NCI-H2196 (cell line): ENCODE measurements around the gene HRH2.
A peak's percentile ranks its signal among the peaks of the same experiment; 100 is the strongest.
"Not testable (repeated sequence)": the region's sequence is repeated elsewhere in the genome, so short reads cannot be mapped to it uniquely, and the experiment has no call there.

Experiments
- DNase-seq: peaks from one replicate; lab custom pipeline; 2025; ENCODE audit not compliant: unreplicated experiment; lab: John Stamatoyannopoulos, UW

The HRH2 gene

GRCh38 chr5:175735701-175736100 is 77.8 kb downstream of the HRH2 start:
- DNase-seq: no peak

- DNase-seq: no peak
Observed at GRCh38 chr5:175736652-175737051, 78.8 kb downstream of the HRH2 start.

GRCh38 chr5:175737481-175737880 is 79.6 kb downstream of the HRH2 start:
- no peak for DNase-seq

- DNase-seq: no peak
Observed at GRCh38 chr5:175738126-175738525, 80.3 kb downstream of the HRH2 start.

GRCh38 chr5:175738602-175739133 is 80.8 kb downstream of the HRH2 start:
- no peak for DNase-seq

- DNase-seq: no peak
Observed at GRCh38 chr5:175740014-175740413, 82.1 kb downstream of the HRH2 start.

GRCh38 chr5:175741556-175741955 is 83.7 kb downstream of the HRH2 start:
- DNase-seq: no peak

- DNase-seq: no peak
Observed at GRCh38 chr5:175742290-175742994, 84.6 kb downstream of the HRH2 start.

- no peak for DNase-seq
Observed at GRCh38 chr5:175743676-175744210, 85.9 kb downstream of the HRH2 start.

GRCh38 chr5:175745210-175745609 is 87.3 kb downstream of the HRH2 start:
- DNase-seq: no peak

GRCh38 chr5:175746851-175747250 is 89.0 kb downstream of the HRH2 start:
- DNase-seq: peak; percentile 20

- no peak for DNase-seq
Observed at GRCh38 chr5:175747539-175748060, 89.7 kb downstream of the HRH2 start.

GRCh38 chr5:175748650-175749049 is 90.8 kb downstream of the HRH2 start:
- DNase-seq: no peak

- no peak for DNase-seq
Observed at GRCh38 chr5:175749591-175749990, 91.7 kb downstream of the HRH2 start.

- no peak for DNase-seq
Observed at GRCh38 chr5:175750511-175750931, 92.7 kb downstream of the HRH2 start.

GRCh38 chr5:175751369-175751768 is 93.5 kb downstream of the HRH2 start:
- no peak for DNase-seq

GRCh38 chr5:175752826-175753535 is 95.1 kb downstream of the HRH2 start:
- DNase-seq: no peak

- DNase-seq: no peak
Observed at GRCh38 chr5:175753536-175754402, 95.9 kb downstream of the HRH2 start.

GRCh38 chr5:175759991-175760390 is 102.1 kb downstream of the HRH2 start:
- not testable (repeated sequence) for DNase-seq
